22Rv1 (cell line): Measurements from ENCODE around the gene SYTL4.

ENCODE experiments used
- H3K27ac ChIP-seq: fragments of 450-650 bp; 2 replicates; pipeline ENCODE4 v1.5.1; 2017
- CTCF ChIP-seq: fragments of 450-650 bp; IDR thresholded peaks from 2 replicates; pipeline ENCODE4 v1.5.1; 2017; ENCODE audit warnings: mild to moderate bottlenecking
- ZFX ChIP-seq: fragments of 450-650 bp; IDR thresholded peaks from 2 replicates; pipeline ENCODE4 v1.6.1; 2017; ENCODE audit warnings: antibody characterized with exemption, borderline replicate concordance

SYTL4 gene

GRCh38 chrX:100642290-100642689 is 89.6 kb downstream of the SYTL4 start:
- no peak overlapping the region for H3K27ac ChIP-seq

DNA sequence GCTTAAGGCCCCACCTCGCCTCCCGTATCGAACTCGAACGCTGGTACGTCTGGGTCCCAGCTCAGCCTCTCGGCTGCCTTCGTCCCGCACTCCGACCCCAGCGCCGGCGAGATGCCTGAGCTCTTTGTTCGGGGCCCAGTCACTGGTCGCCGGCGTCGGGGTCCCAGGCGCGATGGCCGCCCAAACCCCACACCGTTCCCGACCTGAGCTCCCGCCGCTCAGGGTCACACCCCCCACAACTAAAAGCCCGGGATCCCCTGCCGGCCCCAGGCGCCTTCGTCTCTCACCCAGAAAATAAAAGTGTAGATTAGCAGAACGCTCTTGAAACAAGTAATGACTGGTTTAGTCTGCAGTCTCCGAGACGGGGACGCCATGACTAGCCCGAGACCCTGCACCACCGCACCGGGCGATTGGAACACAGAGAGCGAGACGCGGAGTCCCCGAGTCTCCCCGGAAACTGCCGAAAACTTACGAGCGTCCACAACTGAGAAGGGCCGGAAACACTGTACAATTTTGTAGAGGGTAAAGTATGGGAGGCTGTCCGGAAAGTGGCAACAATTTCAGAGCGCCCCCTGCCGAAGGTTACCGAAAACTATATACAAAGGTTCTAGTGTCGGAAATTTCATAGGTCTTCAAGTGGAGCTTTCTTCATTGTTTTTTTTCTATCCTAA is 95.5 kb downstream of the SYTL4 start, which contains the start of gene TSPAN6:
TSS of gene TSPAN6 (minus strand) at position 486 of the 671 bp plus-strand sequence. CDS start at position 374, 112 bp downstream.
- H3K27ac ChIP-seq = no peak within 1 kb of the TSS

More at GRCh38 chrX:100642290-100642689, 89.6 kb downstream of the SYTL4 start:
- TF ChIP-seq ZFX (no peak), CTCF (no peak)

DNA sequence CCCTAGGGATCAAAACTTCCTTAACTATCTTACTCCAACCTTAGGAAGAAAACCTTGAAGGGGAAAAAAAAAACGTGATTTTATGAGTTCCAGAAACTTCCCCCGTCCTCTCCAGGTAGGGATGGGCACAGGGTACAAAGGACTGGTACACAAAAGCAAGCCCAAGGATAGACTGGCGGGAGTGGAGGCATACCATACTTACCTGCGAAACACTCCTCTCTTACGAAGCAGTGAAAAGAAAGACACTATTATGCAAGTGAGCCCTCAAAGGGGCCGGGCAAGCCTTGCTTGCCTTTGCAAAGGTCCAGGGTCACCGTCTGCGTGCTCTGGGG is 96.0 kb downstream of the SYTL4 start:
- no peak for TF ChIP-seq CTCF
- TF ChIP-seq ZFX = no peak
- H3K27ac ChIP-seq = no peak overlapping the region

More for the DNA sequence above, 95.5 kb downstream of the SYTL4 start, which contains the start of gene TSPAN6:
- TF ChIP-seq CTCF (peak; percentile 69), ZFX (no peak)

- TF ChIP-seq ZFX (no peak), CTCF (no peak)
- H3K27ac ChIP-seq = no peak overlapping the region
Observed at GRCh38 chrX:100635040-100635439, 96.9 kb downstream of the SYTL4 start.

DNA sequence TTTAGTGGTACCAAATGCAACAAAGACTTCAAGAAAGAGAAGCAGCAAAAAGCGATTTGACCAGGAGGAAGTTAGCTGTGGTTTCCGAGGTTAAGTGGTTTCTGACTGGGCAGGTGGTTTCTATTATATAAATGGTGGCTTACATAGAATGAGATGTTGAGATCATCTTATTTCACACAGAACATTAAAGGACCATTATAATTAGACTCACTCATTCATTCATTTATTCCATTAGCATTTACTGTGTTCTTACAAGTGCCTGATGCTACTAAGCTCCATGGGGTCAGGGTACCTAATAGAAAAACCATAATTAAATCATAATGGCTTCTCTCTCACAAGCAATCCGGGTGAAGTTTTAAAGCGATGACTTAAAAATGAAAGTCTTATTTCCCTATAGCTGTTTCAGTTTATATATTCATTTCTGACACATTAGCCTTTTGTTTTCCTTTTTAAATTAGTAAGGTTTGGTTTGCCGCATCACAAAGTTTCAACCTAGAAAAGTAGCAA is 105.9 kb downstream of the SYTL4 start:
- no peak for TF ChIP-seq CTCF
- no peak for TF ChIP-seq ZFX
- no peak overlapping the region for H3K27ac ChIP-seq
